AG09309 (cell line): ENCODE results near the gene LMO2.

Experiments
- DNase-seq: peaks from one replicate; pipeline ENCODE4 v3.0.0-alpha.2; 2010; ENCODE audit warnings: low read depth
- H3K4me3 ChIP-seq: 2 replicates; pipeline ENCODE4 v1.5.1; 2011; ENCODE audit warnings: mild to moderate bottlenecking, low read depth, low read length, moderate library complexity; ENCODE audit not compliant: control insufficient read depth
- TF ChIP-seq, protein P1 (sequence below): IDR thresholded peaks from 2 replicates; pipeline ENCODE4 v1.5.1; 2011; ENCODE audit warnings: mild to moderate bottlenecking, low read depth, low read length, inconsistent platforms; ENCODE audit not compliant: insufficient read depth, control insufficient read depth; ENCODE audit errors: missing control alignments

LMO2 gene

GRCh38 chr11:33891714-33892327 is at the start of gene LMO2:
Gene LMO2, minus strand, starts transcription at chr11:33892076. Its CDS starts 22,360 bp downstream, at chr11:33869716.
- DNase-seq = no peak
- TF ChIP-seq, protein P1, sequence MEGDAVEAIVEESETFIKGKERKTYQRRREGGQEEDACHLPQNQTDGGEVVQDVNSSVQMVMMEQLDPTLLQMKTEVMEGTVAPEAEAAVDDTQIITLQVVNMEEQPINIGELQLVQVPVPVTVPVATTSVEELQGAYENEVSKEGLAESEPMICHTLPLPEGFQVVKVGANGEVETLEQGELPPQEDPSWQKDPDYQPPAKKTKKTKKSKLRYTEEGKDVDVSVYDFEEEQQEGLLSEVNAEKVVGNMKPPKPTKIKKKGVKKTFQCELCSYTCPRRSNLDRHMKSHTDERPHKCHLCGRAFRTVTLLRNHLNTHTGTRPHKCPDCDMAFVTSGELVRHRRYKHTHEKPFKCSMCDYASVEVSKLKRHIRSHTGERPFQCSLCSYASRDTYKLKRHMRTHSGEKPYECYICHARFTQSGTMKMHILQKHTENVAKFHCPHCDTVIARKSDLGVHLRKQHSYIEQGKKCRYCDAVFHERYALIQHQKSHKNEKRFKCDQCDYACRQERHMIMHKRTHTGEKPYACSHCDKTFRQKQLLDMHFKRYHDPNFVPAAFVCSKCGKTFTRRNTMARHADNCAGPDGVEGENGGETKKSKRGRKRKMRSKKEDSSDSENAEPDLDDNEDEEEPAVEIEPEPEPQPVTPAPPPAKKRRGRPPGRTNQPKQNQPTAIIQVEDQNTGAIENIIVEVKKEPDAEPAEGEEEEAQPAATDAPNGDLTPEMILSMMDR = no peak
- H3K4me3 ChIP-seq = no peak within 1 kb of the TSS

DNA sequence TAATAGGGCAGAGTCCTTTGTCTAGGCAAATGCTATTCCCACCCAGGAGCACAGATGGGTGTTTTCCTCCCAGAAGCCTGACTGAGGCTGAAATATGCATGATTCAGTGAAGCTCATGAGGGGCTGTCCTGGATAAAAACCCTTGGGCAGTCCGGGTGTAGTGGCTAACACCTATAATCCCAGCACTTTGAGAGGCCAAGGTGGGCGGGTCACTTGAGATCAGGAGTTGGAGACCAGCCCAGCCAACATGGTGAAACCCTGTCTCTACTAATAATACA is 48.6 kb upstream of the LMO2 start:
- no peak overlapping the region for H3K4me3 ChIP-seq
- TF ChIP-seq, protein P1 = no peak
- no peak for DNase-seq

DNA sequence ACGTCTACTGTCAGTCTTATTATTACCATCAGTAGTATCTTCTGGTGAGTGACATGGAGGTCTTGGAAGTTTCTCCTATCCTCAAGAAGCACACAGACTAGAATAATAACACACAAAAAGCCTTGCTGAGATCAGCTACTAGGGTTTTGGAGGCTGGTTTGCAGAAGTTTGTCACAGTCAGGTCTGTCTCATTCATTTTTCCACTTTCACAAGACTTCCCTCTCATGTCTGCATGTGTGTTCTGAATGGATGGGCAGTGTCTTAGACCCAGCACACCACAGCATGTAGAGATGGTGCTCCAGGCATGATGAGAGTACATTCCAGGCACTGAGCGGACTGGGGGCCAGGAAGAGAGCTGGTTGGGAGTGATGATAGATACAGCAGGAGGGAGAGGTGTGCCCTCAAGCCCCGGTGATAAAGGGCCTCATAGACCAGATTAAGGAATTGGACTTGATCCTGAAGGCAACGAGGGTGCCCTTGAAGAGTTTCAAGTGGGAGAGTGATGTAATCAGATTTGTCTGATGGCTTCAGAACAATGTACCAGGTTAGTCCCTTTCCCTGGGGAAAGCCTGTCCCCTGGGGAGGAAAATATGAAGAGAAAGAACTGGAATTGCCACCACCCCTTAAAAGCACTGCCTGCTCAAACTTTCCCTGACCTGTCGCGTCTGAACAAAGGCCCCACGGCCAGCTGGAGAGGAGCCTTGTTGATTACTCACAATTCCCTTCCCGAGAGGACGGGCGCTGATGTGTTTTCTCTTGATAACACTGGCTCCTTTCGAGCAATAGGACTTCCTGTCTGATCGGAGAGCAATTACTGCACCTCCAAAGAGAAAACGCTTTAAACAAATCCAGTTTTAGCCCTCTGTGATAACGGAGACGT is 45.1 kb upstream of the LMO2 start:
- H3K4me3 ChIP-seq = no peak overlapping the region
- DNase-seq = peak; percentile 21

DNA sequence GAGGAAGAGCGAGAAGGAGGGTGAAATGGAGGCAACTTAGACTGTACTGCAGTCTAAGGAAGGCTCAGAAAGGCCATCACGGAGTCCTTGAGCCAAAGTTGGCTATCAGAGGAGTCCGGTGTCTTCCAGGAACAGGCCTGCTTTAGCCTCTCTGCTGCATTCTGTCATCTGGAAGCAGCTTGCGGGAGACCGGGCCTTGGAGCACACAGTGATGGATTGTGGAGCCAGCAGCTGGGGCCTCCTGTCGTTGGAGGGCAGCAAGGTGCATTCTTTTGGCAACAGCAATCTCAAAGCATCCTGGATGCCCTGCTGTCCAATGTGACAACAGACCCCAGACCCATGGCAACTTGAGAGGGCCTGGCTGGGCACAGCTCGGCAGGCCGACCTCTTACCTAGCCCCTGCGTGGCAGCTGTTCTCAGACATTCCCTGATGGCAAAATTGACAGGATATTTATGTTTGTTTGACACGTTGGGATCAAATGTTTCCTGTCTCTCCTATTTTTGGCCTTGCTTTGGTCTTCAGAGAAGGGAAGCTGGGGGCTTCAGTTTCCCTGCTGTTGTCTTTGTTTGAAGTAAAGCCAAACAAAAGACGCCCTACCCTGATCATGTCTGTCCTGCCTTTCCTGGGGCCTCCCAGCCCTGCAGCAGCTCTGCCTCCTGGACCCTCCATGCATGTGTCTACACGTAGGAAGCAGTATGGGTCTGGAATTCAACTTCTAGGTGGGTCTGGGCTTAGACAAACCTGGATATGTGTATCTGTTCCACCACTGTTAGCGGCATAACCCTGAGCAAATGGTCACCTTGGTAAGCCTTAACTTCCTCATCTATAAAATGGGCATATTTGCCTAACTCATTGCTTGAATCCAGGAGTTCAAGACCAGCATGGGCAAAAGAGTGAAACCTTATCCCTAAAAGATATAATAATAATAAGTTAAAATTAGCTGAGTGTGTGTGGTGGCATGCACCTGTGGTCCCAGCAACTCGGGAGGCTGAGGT is 43.9 kb upstream of the LMO2 start:
- H3K4me3 ChIP-seq = no peak overlapping the region
- TF ChIP-seq, protein P1 = no peak
- no peak for DNase-seq

More for the DNA sequence above, 45.1 kb upstream of the LMO2 start:
- TF ChIP-seq, protein P1 = no peak

- DNase-seq = no peak
- no peak overlapping the region for H3K4me3 ChIP-seq
- TF ChIP-seq, protein P1 = no peak
These were observed 43.1 kb upstream of the LMO2 start for GRCh38 chr11:33935005-33935404.

DNA sequence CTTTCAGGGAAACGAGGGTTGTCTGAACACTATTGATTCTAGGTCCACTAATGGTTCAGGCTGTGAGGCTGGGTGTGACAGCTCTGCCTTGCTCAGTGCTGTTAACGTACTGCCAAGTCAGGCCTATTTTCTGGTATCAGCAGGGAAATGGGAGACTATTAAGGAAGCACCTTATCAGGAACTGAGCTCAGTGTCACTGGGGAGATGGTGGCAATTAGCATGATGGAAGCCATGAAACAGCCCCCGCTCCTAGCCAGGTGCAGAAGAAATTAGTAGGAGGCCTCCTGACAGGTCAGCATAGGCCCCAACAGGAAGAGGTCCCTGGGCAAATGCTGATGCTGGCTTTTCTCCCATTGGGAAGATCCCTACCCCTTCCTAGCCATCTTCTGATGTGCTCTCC is 42.6 kb upstream of the LMO2 start:
- H3K4me3 ChIP-seq = no peak overlapping the region
- DNase-seq = no peak
- TF ChIP-seq, protein P1 = no peak
